Measurements from ENCODE around the gene COL17A1.
A peak's percentile ranks its signal among the peaks of the same experiment; 100 is the strongest.

DNA sequence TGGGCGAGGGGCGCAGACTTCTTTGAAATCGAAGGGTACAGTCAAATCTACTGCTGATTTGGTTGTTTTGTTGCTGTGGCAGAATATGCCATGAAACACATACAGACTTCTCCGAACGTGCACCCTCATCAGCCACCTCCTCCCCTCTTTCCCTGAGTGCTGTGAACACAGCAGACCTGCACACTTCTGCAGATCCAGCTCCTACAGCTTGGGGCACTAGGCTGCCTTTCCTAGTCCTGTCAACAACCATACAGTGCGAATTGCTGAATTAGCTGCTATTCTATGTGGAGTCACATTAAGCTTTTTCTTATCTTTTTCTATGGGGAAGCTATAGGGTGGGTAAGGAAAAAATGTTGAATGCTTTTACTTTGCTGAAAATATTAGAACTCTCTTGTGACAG, 57.5 kb downstream of the COL17A1 start:
- no peak for TF ChIP-seq EZH2 (IDR thresholded peaks at IDR 0.05; ENCODE audit: low read length, missing control alignments)
- TF ChIP-seq, protein P1, sequence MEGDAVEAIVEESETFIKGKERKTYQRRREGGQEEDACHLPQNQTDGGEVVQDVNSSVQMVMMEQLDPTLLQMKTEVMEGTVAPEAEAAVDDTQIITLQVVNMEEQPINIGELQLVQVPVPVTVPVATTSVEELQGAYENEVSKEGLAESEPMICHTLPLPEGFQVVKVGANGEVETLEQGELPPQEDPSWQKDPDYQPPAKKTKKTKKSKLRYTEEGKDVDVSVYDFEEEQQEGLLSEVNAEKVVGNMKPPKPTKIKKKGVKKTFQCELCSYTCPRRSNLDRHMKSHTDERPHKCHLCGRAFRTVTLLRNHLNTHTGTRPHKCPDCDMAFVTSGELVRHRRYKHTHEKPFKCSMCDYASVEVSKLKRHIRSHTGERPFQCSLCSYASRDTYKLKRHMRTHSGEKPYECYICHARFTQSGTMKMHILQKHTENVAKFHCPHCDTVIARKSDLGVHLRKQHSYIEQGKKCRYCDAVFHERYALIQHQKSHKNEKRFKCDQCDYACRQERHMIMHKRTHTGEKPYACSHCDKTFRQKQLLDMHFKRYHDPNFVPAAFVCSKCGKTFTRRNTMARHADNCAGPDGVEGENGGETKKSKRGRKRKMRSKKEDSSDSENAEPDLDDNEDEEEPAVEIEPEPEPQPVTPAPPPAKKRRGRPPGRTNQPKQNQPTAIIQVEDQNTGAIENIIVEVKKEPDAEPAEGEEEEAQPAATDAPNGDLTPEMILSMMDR (conservative IDR thresholded peaks at IDR 0.05 in 1 of 2, IDR thresholded peaks at IDR 0.05 in 1 of 2; ENCODE audit: low read depth in 1 of 2, low read length in 2 of 2): peak; percentile 20 to 63

Measured in fibroblast of lung (primary cell).